ENCODE results near the gene DNM3.

DNA sequence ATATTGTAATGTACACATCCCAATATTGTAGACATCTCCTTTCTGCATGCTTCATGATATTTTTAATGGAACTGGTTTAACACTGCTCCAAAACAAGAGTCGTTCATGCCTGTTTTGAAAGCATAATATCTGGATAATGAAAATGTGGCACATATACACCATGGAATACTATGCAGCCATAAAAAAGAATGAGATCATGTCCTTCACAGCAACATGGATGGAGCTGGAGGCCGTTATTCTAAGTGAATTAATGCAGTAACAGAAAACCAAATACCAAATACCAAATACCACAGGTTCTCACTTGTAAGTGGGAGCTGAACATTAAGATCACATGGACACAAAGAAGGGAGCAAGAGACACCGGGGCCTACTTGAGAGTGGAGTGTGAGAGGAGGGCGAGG lies 487.0 kb downstream of the DNM3 start:
- TF ChIP-seq, protein P1, sequence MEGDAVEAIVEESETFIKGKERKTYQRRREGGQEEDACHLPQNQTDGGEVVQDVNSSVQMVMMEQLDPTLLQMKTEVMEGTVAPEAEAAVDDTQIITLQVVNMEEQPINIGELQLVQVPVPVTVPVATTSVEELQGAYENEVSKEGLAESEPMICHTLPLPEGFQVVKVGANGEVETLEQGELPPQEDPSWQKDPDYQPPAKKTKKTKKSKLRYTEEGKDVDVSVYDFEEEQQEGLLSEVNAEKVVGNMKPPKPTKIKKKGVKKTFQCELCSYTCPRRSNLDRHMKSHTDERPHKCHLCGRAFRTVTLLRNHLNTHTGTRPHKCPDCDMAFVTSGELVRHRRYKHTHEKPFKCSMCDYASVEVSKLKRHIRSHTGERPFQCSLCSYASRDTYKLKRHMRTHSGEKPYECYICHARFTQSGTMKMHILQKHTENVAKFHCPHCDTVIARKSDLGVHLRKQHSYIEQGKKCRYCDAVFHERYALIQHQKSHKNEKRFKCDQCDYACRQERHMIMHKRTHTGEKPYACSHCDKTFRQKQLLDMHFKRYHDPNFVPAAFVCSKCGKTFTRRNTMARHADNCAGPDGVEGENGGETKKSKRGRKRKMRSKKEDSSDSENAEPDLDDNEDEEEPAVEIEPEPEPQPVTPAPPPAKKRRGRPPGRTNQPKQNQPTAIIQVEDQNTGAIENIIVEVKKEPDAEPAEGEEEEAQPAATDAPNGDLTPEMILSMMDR (IDR thresholded peaks at IDR 0.05) = no peak
- TF ChIP-seq POLR2A (IDR thresholded peaks at IDR 0.05) = no peak
